Erythroblast (primary cell): ENCODE data around the gene TTLL6.

ENCODE experiments used
- GATA1 ChIP-seq: IDR thresholded peaks from 2 replicates; pipeline ENCODE4 v1.6.1; 2011; ENCODE audit warnings: low read depth, mild to moderate bottlenecking, control low read depth, low read length, moderate library complexity
- POLR2A ChIP-seq: IDR thresholded peaks from 2 replicates; pipeline ENCODE4 v1.6.1; 2011; ENCODE audit warnings: mild to moderate bottlenecking, low read length

GRCh38 chr17:48738803-48739526 is 78.1 kb downstream of the TTLL6 start:
- TF ChIP-seq POLR2A (no peak), GATA1 (no peak)
